ENCODE results near the gene KLRC1.

GRCh38 chr12:10454531-10454930, 1.4 kb upstream of the KLRC1 start:
- TF ChIP-seq POLR2AphosphoS5 (IDR thresholded peaks at IDR 0.05; ENCODE audit: low read depth, low read length), result no peak
- no peak for TF ChIP-seq CTCF (CRISPR knock-in tag; IDR thresholded peaks at IDR 0.05)
- TF ChIP-seq ZNF891 (CRISPR knock-in tag; IDR thresholded peaks at IDR 0.05), result no peak
- no peak for TF ChIP-seq ZNF557 (CRISPR knock-in tag; IDR thresholded peaks at IDR 0.05)
- TF ChIP-seq DZIP1 (CRISPR knock-in tag; IDR thresholded peaks at IDR 0.05), result no peak
- no peak for TF ChIP-seq ZNF781 (CRISPR knock-in tag; IDR thresholded peaks at IDR 0.05; ENCODE audit: borderline replicate concordance, not compliant biosample characterization)
